ENCODE results near the gene CENPM. TPM values are rescaled to one million over a fixed set of nuclear protein-coding genes. Genes with fewer than 3 reads are reported as not detected.

CENPM gene
- total RNA-seq, 4 donors from 2014 or later = not detected

GRCh38 chr22:41915035-41915785 lies 31.7 kb downstream of the CENPM start, which contains the start of gene SHISA8:
Gene SHISA8, minus strand, starts transcription at chr22:41915074. Its CDS starts 407 bp downstream, at chr22:41914667.
- H3K36me3 ChIP-seq = no peaks in the 10 kb centered on the region

DNA sequence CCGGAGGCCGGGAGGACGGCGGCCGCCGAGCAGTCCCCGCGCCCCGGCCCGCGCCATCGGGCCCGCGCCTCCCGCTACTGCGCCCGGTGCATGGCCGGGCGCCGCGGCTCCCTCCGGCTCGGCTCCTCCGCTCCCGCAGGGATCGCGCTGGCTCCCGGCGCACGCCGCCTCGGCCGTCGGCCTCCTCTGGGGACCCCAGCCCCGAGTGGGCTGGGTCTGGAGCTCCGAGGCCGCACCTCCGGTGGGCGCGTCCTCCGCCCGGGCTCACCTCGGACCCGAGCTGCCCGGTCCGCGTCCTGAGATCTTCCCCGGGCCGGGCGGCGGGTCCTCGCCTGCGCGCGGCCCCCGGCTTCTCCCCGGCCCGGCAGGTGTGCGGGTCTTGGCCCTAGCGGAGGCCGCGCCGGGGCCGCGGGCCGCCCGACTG lies 32.3 kb downstream of the CENPM start:
- Histone ChIP-seq H3K36me3 (no peaks in the 10 kb centered on the region), H3K27me3 (peaks cover 30 to 100% (median 69%) of the 10 kb centered on the region in 4 donors), H3K4me3 (peak overlapping the region; percentile 44 to 62 (median 49)), H3K9me3 (no peaks in the 10 kb centered on the region), H3K4me1 (peaks cover 31 to 54% (median 51%) of the 10 kb centered on the region in 4 donors), H3K27ac (replicated peaks in 1 of 4) (no peak overlapping the region)
- intact Hi-C loops (cut with DNase I) = no loop called here
- WGBS = 0% methylated on average over 16 of the region's 67 CpGs
- no peak for TF ChIP-seq EP300 (IDR thresholded peaks at IDR 0.05)
- TF ChIP-seq, protein P1, sequence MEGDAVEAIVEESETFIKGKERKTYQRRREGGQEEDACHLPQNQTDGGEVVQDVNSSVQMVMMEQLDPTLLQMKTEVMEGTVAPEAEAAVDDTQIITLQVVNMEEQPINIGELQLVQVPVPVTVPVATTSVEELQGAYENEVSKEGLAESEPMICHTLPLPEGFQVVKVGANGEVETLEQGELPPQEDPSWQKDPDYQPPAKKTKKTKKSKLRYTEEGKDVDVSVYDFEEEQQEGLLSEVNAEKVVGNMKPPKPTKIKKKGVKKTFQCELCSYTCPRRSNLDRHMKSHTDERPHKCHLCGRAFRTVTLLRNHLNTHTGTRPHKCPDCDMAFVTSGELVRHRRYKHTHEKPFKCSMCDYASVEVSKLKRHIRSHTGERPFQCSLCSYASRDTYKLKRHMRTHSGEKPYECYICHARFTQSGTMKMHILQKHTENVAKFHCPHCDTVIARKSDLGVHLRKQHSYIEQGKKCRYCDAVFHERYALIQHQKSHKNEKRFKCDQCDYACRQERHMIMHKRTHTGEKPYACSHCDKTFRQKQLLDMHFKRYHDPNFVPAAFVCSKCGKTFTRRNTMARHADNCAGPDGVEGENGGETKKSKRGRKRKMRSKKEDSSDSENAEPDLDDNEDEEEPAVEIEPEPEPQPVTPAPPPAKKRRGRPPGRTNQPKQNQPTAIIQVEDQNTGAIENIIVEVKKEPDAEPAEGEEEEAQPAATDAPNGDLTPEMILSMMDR (IDR thresholded peaks at IDR 0.05) = no peak
- TF ChIP-seq POLR2A (IDR thresholded peaks at IDR 0.05; ENCODE audit: low read depth) = no peak
- no peak for TF ChIP-seq POLR2AphosphoS5 (IDR thresholded peaks at IDR 0.05)
- no peak for DNase-seq (ENCODE audit: extremely low spot score)

More at GRCh38 chr22:41915035-41915785, 31.7 kb downstream of the CENPM start, which contains the start of gene SHISA8:
- no peaks in the 10 kb centered on the region for H3K9me3 ChIP-seq
- intact Hi-C loops (cut with DNase I) = no loop called here
- peaks cover 37 to 54% (median 51%) of the 10 kb centered on the region in 4 donors for H3K4me1 ChIP-seq
- DNase-seq (ENCODE audit: extremely low spot score) = no peak
- TF ChIP-seq EP300 (IDR thresholded peaks at IDR 0.05) = no peak
- no peak for TF ChIP-seq POLR2AphosphoS5 (IDR thresholded peaks at IDR 0.05)
- no peak for TF ChIP-seq POLR2A (IDR thresholded peaks at IDR 0.05; ENCODE audit: low read depth)
- TF ChIP-seq, protein P1 (IDR thresholded peaks at IDR 0.05) = no peak
- H3K4me3 ChIP-seq = peak within 1 kb of the TSS; percentile 44 to 62 (median 49)
- H3K27ac ChIP-seq (replicated peaks in 1 of 4) = no peak within 1 kb of the TSS
- WGBS = 5% methylated on average over 23 of the region's 63 CpGs
- H3K27me3 ChIP-seq = peaks cover 28 to 100% (median 67%) of the 10 kb centered on the region in 4 donors

DNA sequence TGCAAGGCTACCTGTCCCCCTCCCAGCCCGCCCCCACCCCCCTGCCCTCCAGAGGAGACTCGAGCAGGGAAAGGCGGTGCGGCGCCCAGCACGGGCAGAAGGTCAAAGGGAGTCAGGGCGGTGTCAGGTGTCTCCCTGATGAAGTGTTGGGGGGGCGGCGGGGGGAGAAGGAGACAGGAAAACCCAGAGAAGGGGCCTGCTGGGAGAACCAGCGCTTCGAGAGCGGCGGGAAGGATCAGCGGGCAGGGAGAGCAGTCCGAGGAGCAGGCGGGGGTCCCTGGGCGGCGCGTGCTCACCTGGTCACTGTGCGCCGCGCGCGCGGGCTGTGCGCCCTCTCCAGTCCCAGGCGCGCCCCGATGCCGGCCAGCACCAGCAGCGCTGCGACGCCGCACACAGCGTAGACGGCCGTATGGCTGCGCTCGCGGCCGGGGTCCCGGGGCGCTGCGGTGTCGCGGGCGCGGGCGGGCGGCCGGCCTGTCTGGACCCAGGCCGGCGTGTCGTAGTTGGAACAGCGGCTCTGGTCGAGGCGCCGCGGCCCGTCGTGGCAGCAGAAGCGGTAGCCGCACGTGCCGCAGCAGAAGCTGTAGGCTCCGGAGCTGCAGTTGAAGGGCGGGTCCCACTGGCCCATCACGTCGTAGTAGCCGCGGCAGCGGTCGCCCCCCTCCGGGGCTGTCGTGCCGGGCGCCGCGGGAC lies 33.0 kb downstream of the CENPM start:
- Histone ChIP-seq H3K27me3 (peaks cover 30 to 100% (median 70%) of the 10 kb centered on the region in 4 donors), H3K4me1 (peaks cover 25 to 52% (median 48%) of the 10 kb centered on the region in 4 donors), H3K27ac (replicated peaks in 1 of 4) (no peak overlapping the region), H3K4me3 (peak overlapping the region; percentile 44 to 62 (median 49)), H3K36me3 (no peaks in the 10 kb centered on the region), H3K9me3 (no peaks in the 10 kb centered on the region)
- TF ChIP-seq, protein P1 (IDR thresholded peaks at IDR 0.05) = no peak
- no peak for TF ChIP-seq POLR2AphosphoS5 (IDR thresholded peaks at IDR 0.05)
- TF ChIP-seq EP300 (IDR thresholded peaks at IDR 0.05) = no peak
- TF ChIP-seq POLR2A (IDR thresholded peaks at IDR 0.05; ENCODE audit: low read depth) = no peak
- 8% methylated on average over 31 of the region's 79 CpGs for WGBS
- no peak for DNase-seq (ENCODE audit: extremely low spot score)
- intact Hi-C loops (cut with DNase I) = no loop called here

DNA sequence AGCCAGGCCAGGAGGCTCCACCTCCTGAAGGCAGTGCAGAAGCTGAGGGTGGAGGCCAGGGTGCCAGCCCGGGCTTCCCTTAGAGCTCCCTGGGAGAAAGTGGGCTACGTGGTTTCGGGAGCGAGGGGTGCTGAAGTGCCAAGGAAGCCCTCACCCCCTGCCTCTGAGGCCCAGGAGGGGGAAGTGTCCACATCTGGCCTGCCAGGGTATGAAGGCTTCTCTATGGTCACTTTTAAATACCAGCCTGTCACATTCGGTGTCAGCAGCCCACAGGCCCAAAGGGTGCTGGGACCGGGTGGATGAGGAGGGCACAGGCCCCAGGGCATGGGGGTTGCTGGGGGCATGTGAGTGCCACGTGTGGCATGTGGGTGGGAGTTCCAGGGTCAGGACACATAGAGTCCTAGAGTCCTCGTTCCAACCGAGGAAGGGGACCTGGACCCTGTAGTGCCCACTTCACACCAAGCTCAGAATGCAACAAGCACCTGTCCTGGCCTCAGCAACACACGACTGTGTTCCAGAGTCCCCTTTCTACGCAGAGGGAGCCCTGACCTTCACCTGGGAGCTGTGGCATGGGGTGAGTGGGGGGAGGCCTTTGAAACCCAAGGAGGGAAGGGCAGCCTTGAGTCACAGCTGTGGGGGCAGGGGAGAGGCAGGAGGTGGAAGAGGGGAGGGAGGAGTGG lies 33.8 kb downstream of the CENPM start:
- Histone ChIP-seq H3K27ac (replicated peaks in 1 of 4) (no peak overlapping the region), H3K27me3 (peaks cover 30 to 97% (median 70%) of the 10 kb centered on the region in 4 donors), H3K36me3 (peaks cover 0 to 2% (median 0%) of the 10 kb centered on the region in 4 donors), H3K9me3 (no peaks in the 10 kb centered on the region), H3K4me3 (no peak overlapping the region), H3K4me1 (peaks cover 24 to 49% (median 43%) of the 10 kb centered on the region in 4 donors)
- intact Hi-C loops (cut with DNase I) = no loop called here
- DNase-seq (ENCODE audit: extremely low spot score) = no peak
- 84% methylated on average over 7 of the region's 11 CpGs for WGBS
- no peak for TF ChIP-seq EP300 (IDR thresholded peaks at IDR 0.05)
- no peak for TF ChIP-seq POLR2AphosphoS5 (IDR thresholded peaks at IDR 0.05)
- TF ChIP-seq, protein P1 (IDR thresholded peaks at IDR 0.05) = no peak
- TF ChIP-seq POLR2A (IDR thresholded peaks at IDR 0.05; ENCODE audit: low read depth) = no peak
